ENCODE measurements around the gene CATSPER3. TPM values are rescaled to one million over a fixed set of nuclear protein-coding genes. Genes with fewer than 3 reads are reported as not detected.
A peak's percentile ranks its signal among the peaks of the same experiment; 100 is the strongest.

The CATSPER3 gene
- total and polyA plus RNA-seq, 2 of the 13 experiments (the other 11 are each of a cell fraction or from before 2014, with no cell fraction given) = 0.33 to 0.37 TPM

DNA sequence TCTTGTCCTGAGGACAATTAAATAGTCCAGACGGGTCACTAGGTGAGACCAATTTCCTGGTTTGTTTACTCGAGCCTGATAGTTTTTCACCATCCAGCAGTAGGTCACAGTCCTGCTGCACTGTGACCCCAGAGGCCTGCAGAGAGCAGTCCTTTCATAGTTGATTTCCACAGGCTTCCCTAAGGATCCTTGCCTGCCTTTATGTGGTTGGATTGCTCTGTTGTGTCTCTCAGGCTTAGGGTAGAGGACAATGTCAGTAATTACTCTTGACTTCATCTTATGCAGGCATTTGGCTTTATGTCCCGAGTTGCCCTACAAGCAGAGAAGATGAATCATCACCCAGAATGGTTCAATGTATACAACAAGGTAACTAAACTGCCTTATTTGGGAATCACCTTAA, 9.0 kb upstream of the CATSPER3 start (continued):
- TF ChIP-seq, protein P1, sequence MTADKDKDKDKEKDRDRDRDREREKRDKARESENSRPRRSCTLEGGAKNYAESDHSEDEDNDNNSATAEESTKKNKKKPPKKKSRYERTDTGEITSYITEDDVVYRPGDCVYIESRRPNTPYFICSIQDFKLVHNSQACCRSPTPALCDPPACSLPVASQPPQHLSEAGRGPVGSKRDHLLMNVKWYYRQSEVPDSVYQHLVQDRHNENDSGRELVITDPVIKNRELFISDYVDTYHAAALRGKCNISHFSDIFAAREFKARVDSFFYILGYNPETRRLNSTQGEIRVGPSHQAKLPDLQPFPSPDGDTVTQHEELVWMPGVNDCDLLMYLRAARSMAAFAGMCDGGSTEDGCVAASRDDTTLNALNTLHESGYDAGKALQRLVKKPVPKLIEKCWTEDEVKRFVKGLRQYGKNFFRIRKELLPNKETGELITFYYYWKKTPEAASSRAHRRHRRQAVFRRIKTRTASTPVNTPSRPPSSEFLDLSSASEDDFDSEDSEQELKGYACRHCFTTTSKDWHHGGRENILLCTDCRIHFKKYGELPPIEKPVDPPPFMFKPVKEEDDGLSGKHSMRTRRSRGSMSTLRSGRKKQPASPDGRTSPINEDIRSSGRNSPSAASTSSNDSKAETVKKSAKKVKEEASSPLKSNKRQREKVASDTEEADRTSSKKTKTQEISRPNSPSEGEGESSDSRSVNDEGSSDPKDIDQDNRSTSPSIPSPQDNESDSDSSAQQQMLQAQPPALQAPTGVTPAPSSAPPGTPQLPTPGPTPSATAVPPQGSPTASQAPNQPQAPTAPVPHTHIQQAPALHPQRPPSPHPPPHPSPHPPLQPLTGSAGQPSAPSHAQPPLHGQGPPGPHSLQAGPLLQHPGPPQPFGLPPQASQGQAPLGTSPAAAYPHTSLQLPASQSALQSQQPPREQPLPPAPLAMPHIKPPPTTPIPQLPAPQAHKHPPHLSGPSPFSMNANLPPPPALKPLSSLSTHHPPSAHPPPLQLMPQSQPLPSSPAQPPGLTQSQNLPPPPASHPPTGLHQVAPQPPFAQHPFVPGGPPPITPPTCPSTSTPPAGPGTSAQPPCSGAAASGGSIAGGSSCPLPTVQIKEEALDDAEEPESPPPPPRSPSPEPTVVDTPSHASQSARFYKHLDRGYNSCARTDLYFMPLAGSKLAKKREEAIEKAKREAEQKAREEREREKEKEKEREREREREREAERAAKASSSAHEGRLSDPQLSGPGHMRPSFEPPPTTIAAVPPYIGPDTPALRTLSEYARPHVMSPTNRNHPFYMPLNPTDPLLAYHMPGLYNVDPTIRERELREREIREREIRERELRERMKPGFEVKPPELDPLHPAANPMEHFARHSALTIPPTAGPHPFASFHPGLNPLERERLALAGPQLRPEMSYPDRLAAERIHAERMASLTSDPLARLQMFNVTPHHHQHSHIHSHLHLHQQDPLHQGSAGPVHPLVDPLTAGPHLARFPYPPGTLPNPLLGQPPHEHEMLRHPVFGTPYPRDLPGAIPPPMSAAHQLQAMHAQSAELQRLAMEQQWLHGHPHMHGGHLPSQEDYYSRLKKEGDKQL (CRISPR knock-in tag; IDR thresholded peaks at IDR 0.05; ENCODE audit: low read depth) = no peak
- TF ChIP-seq, protein P2, sequence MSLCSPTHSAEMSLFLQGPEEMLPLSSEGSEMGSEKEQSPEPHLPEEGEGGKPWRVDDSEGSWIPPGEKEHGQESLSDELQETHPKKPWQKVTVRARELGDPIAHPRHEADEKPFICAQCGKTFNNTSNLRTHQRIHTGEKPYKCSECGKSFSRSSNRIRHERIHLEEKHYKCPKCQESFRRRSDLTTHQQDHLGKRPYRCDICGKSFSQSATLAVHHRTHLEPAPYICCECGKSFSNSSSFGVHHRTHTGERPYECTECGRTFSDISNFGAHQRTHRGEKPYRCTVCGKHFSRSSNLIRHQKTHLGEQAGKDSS (CRISPR knock-in tag; IDR thresholded peaks at IDR 0.05; ENCODE audit: borderline replicate concordance, low read depth) = no peak
- TF ChIP-seq BRCA1 (CRISPR knock-in tag; IDR thresholded peaks at IDR 0.05) (no peak), STAG1 (CRISPR knock-in tag; IDR thresholded peaks at IDR 0.05) (peak; percentile 34), SKI (IDR thresholded peaks at IDR 0.05; ENCODE audit: partially characterized antibody) (no peak), RARA (CRISPR knock-in tag; IDR thresholded peaks at IDR 0.05) (peak; percentile 51), CBX2 (IDR thresholded peaks at IDR 0.05; ENCODE audit: low read depth, low read length) (no peak), CBX2 (CRISPR knock-in tag; IDR thresholded peaks at IDR 0.05; ENCODE audit: low read depth) (no peak), SRSF9 (IDR thresholded peaks at IDR 0.05; ENCODE audit: borderline replicate concordance, insufficient read depth, low read depth, low read length, poor library complexity, severe bottlenecking) (no peak), TCF7L2 (IDR thresholded peaks at IDR 0.05; ENCODE audit: low read depth, low read length) (no peak), ZNF501 (CRISPR knock-in tag; IDR thresholded peaks at IDR 0.05) (no peak), FIP1L1 (IDR thresholded peaks at IDR 0.05; ENCODE audit: borderline replicate concordance, insufficient read depth, low read depth, low read length) (no peak), ZSCAN21 (CRISPR knock-in tag; IDR thresholded peaks at IDR 0.05; ENCODE audit: borderline replicate concordance) (no peak), ZNF773 (CRISPR knock-in tag; IDR thresholded peaks at IDR 0.05; ENCODE audit: borderline replicate concordance) (no peak), HOXA5 (CRISPR knock-in tag; IDR thresholded peaks at IDR 0.05) (no peak), ZNF460 (CRISPR knock-in tag; IDR thresholded peaks at IDR 0.05; ENCODE audit: borderline replicate concordance) (no peak)
- TF ChIP-seq, protein P3, sequence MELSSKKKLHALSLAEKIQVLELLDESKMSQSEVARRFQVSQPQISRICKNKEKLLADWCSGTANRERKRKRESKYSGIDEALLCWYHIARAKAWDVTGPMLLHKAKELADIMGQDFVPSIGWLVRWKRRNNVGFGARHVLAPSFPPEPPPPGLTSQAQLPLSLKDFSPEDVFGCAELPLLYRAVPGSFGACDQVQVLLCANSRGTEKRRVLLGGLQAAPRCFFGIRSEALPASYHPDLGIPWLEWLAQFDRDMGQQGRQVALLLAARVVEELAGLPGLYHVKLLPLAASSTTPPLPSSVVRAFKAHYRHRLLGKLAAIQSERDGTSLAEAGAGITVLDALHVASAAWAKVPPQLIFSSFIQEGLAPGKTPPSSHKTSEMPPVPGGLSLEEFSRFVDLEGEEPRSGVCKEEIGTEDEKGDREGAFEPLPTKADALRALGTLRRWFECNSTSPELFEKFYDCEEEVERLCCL (CRISPR knock-in tag; IDR thresholded peaks at IDR 0.05; ENCODE audit: borderline replicate concordance) = no peak
- TF ChIP-seq, protein P4, sequence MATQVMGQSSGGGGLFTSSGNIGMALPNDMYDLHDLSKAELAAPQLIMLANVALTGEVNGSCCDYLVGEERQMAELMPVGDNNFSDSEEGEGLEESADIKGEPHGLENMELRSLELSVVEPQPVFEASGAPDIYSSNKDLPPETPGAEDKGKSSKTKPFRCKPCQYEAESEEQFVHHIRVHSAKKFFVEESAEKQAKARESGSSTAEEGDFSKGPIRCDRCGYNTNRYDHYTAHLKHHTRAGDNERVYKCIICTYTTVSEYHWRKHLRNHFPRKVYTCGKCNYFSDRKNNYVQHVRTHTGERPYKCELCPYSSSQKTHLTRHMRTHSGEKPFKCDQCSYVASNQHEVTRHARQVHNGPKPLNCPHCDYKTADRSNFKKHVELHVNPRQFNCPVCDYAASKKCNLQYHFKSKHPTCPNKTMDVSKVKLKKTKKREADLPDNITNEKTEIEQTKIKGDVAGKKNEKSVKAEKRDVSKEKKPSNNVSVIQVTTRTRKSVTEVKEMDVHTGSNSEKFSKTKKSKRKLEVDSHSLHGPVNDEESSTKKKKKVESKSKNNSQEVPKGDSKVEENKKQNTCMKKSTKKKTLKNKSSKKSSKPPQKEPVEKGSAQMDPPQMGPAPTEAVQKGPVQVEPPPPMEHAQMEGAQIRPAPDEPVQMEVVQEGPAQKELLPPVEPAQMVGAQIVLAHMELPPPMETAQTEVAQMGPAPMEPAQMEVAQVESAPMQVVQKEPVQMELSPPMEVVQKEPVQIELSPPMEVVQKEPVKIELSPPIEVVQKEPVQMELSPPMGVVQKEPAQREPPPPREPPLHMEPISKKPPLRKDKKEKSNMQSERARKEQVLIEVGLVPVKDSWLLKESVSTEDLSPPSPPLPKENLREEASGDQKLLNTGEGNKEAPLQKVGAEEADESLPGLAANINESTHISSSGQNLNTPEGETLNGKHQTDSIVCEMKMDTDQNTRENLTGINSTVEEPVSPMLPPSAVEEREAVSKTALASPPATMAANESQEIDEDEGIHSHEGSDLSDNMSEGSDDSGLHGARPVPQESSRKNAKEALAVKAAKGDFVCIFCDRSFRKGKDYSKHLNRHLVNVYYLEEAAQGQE (IDR thresholded peaks at IDR 0.05; ENCODE audit: borderline replicate concordance in 1 of 2, low read depth in 1 of 2, low read length in 2 of 2) = no peak
